Fibroblast of villous mesenchyme (primary cell): ENCODE data around the gene KCNJ14. TPM values are rescaled to one million over a fixed set of nuclear protein-coding genes. Genes with fewer than 3 reads are reported as not detected.

ENCODE experiments used
- DNase-seq: peaks from one replicate; pipeline ENCODE4 v3.0.0-alpha.2; 2010; ENCODE audit warnings: low read depth
- H3K4me3 ChIP-seq: 2 replicates; pipeline ENCODE4 v1.5.1; 2011; ENCODE audit warnings: low read depth, mild to moderate bottlenecking, low read length
- CTCF ChIP-seq: IDR thresholded peaks from 2 replicates; pipeline ENCODE4 v1.5.1; 2012; ENCODE audit warnings: low read depth, mild to moderate bottlenecking, low read length; ENCODE audit not compliant: insufficient read depth
- total RNA-seq: library from RNA; depleted of rRNA; stranded (reverse); fragments of >200 nt; gene quantifications from 2 replicates; pipeline ENCODE4 v1.2.3, GENCODE V29; 2012

The KCNJ14 gene
- total RNA-seq, 1 donor, result 0.43 TPM

DNA sequence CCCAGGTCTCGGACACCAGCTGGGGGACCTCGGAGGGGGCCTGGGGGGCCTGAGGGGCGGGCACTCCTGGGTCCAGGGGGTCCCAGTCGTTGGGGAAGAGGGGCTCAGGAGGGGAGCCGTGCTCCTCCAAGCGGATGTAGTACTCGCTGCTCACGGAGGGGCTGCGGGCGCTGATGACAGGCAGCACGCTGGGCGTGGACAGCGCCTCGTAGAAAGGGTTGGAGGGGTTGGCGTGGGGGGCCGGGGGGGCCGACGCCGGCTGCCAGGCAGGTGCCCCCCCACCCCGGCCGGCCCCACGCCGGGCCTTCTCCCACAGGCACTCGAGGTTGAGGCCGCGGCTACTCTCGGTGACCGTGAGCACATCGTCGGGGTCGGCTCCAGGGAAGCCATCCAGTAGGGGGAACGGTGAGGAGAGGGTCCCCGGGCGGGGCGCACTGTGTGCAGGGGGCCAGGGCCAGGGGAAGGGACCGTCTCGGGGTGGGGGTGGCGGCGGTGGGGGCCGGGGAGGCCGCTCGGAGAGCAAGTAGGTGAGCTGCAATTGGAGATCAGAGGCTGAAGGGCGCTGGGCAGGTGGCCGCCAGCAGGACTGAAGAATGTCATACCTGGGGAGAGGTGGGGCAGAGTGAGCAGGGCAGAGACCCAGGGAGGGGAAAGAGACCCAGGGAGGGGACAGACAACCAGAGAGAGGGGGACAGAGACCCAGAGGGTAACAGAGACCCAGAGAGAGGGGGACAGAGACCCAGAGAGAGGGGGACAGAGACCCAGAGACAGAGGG is 44.1 kb downstream of the KCNJ14 start:
- no peak for TF ChIP-seq CTCF
- no peak overlapping the region for H3K4me3 ChIP-seq
- no peak for DNase-seq

DNA sequence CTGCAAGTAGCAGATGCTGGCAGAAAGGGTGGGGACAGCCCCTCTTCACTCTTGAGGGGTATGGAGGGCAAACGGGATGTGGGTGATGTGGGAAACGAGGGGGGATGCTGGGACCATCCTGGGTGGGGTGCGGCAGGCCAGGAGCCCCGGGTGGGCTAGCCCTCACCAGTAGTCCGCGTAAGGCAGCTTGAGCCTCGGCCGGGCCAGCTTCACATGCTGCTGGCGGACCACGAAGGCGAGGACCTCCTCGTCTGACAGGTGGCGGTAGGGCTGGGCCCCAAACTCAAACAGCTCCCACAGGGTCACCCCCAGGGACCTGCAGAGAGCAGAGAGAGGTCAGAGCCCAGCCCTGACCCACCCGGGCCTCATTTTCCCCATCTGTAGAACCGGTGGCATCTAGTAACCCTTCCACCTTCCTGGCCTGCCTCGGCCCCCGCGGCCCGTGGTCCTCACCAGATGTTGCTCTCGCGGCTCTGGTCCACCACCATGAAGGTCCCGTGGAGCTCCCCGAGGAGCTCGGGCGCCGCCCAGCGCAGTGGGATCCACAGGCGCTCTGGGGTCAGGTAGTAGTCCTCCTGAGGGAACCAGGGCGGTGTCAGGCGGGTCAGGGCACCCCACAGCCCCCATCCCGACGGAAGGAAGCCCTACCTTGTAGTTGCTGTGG is 45.6 kb downstream of the KCNJ14 start:
- peak overlapping the region; percentile 2 for H3K4me3 ChIP-seq
- DNase-seq, result no peak
- TF ChIP-seq CTCF, result no peak

GRCh38 chr19:48501494-48502349 is 46.3 kb downstream of the KCNJ14 start:
- TF ChIP-seq CTCF, result no peak
- peak overlapping the region; percentile 7 for H3K4me3 ChIP-seq
- DNase-seq, result peak; percentile 34

DNA sequence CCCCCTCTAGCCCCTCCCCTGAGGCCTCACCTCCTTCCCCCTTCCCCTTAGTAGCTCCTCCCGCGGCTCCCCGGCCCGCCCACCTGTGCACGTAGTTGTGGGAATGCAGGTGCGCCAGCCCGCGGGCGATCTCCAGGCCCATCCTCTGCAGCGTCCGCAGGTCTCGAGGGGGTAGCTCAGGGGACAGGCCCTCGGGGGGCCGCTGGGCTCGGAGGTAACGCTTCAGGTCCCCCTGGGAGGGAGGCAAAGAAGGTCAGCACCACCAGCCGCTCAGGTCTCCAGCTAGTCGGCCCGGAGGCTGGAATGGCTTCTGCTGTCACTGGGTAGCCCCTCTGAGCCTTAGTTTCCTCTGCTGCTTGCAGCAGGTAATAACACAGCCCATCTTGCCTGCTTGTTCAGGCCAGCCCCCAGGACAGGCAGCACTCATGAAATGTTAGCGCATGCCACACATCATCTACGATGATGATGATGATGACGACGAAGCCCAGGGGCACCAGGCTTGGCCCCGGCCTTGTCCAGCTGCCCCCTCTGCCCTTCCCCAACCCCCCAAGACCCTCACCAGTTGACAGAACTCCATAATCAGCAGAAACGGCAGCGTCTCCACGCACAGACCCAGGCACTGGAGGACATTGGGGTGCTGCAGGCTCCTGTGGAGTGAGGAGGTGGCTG is 47.1 kb downstream of the KCNJ14 start:
- no peak overlapping the region for H3K4me3 ChIP-seq
- no peak for DNase-seq
- TF ChIP-seq CTCF, result no peak

DNA sequence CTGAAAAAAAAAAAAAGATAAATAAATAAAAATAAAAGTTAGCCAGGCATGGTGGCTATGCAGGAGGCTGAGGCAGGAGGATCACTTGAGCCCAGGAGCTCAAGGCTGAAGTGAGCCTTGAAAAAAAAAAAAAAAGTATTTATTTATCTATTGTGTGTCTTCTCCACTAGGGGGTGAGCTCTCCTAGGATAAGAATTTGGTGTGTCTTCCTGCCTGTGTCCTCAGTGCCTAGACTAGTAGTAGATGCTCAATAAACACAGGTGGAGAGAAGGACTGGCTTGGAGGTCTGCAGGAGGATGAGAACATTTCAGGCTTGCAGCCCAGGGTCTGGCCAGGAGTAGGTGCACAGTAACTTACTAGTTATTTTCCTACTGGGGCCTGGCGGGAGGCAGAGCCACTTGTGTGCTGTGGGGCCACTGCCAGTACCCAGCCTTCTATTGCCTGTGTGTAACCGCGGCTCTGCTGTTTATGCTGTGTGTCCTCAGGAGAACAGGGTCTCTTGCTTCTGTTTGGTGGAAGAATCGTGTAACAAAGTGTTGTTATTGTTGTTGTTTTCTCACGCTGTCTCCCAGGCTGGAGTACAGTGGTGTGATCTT is 50.9 kb downstream of the KCNJ14 start:
- DNase-seq, result peak; percentile 65
- H3K4me3 ChIP-seq, result no peak overlapping the region
- peak; percentile 63 for TF ChIP-seq CTCF

GRCh38 chr19:48507911-48508439 is 52.6 kb downstream of the KCNJ14 start:
- DNase-seq, result no peak
- TF ChIP-seq CTCF, result no peak
- H3K4me3 ChIP-seq, result no peak overlapping the region
